Measurements from ENCODE around the gene PPP1R1B. TPM values are rescaled to one million over a fixed set of nuclear protein-coding genes. Genes with fewer than 3 reads are reported as not detected.

Gene PPP1R1B
- total and polyA plus RNA-seq, 2 of the 4 experiments (the other 2 are of a cell fraction): not detected

DNA sequence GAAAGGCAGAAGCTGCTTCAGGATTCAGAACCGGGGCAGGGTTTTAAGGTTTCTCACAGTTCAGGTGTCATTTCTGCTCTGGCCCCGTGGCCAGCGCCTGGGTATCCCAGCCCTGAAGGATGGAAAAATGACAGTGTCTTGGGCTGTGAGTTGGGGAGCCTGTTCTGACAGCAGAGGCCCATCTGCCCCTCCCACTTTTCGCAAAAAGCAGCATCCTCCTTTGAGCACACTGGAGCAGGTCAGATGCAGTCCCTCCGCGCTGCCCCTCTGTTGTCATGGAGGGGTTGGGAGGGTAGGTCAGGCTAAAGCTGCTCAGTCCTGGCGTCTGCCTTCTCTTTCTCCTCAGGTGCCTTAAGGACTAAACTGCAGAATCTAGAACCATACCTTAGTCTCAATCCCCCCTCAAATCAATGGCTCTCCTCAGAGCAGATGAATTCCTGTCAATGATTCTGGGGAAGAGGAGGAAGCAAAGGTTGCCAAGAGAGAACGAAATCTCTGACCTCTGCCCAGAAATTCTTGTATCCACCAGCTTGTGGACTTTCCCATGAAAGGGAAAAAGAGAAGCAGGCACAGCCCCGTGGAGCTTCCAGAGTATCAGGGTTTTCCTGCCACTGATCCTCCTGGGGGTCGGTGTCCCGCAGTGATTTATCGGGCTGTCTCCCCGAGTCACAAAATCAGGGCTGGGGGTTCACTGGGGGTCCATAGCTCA lies 26.3 kb upstream of the PPP1R1B start:
- H3K9ac ChIP-seq (ENCODE audit: low read depth, low read length): no peak overlapping the region
- no peak overlapping the region for H3K18ac ChIP-seq (ENCODE audit: low read depth, low read length)
- H3K27me3 ChIP-seq (ENCODE audit: control insufficient read depth, insufficient read depth, low read length): peaks cover 99% of the 10 kb centered on the region
- in situ Hi-C loops (cut with MboI; ENCODE audit: low sequenced_read_pairs) (no loop called here), intact Hi-C loops (cut with micrococcal nuclease) (no loop called here), dilution Hi-C loops (cut with HindIII; ENCODE audit: low sequenced_read_pairs, unreplicated experiment) (no loop called here)
- H2AK9ac ChIP-seq (replicated peaks; ENCODE audit: low read depth, low read length, poor library complexity): no peak overlapping the region
- no peak overlapping the region for H2BK5ac ChIP-seq (ENCODE audit: low read depth, low read length, poor library complexity, severe bottlenecking)
- H3K4me2 ChIP-seq (ENCODE audit: low read depth, low read length): no peak overlapping the region
- POLR2A ChIA-PET (ENCODE audit: unreplicated experiment): interaction anchor here (0.6 kb wide), 1 partner anchor 14 kb away, joined by 8 read pairs; no protein-coding TSS in a partner anchor
- no peak overlapping the region for H2AK5ac ChIP-seq (ENCODE audit: low read depth, low read length)
- no peak for DNase-seq
- peaks cover 14% of the 10 kb centered on the region; the same call in 1 of the 2 replicates for H4K20me1 ChIP-seq (ENCODE audit: insufficient read depth, low read length)
- CTCF ChIA-PET: interaction anchor here (1.1 kb wide), 1 partner anchor 21 kb away, joined by 5 read pairs; no protein-coding TSS in a partner anchor
- H3K4me3 ChIP-seq (ENCODE audit: insufficient read depth, low read depth, low read length): no peak overlapping the region
- H2BK120ac ChIP-seq (ENCODE audit: low read depth, low read length): no peak overlapping the region
- H3K9me1 ChIP-seq (ENCODE audit: insufficient read depth, low read length): no peaks in the 10 kb centered on the region
- H3K23ac ChIP-seq (ENCODE audit: low read depth, low read length): no peak overlapping the region; the same call in 1 of the 2 replicates
- 0% methylated on average over 2 of the region's 13 CpGs; no CpG with 5 or more reads in 1 of the 2 experiments for whole genome bisulfite sequencing, 2 experiments (ENCODE audit: extremely low coverage in 2 of 2, insufficient read length in 1 of 2)
- H2BK20ac ChIP-seq (ENCODE audit: low read depth, low read length): no peak overlapping the region
- no peak overlapping the region for H4K5ac ChIP-seq (ENCODE audit: low read depth, low read length)
- no peaks in the 10 kb centered on the region for H3K79me1 ChIP-seq (ENCODE audit: low read depth in 1 of 2, low read length in 2 of 2)
- H3K9me3 ChIP-seq (ENCODE audit: control insufficient read depth, insufficient read depth, low read length): peaks cover 5% of the 10 kb centered on the region; the same call in 1 of the 2 replicates
- H4K91ac ChIP-seq (ENCODE audit: insufficient read depth, low read depth, low read length): no peak overlapping the region
- no peak overlapping the region for H2BK15ac ChIP-seq (ENCODE audit: low read depth, low read length)
- no peak overlapping the region for H3K56ac ChIP-seq (ENCODE audit: extremely low read depth, insufficient read depth, low read length)
- ATAC-seq (ENCODE audit: low read depth): no peak
- no peaks in the 10 kb centered on the region for H3K36me3 ChIP-seq (ENCODE audit: control insufficient read depth, insufficient read depth, low read length)
- H3K27ac ChIP-seq (ENCODE audit: insufficient read depth, low read length): no peak overlapping the region
- H2AFZ ChIP-seq (replicated peaks; ENCODE audit: low read length, poor library complexity): no peak overlapping the region
- H3K14ac ChIP-seq (replicated peaks; ENCODE audit: low read depth, low read length): no peak overlapping the region
- no TSS peak for BruUV-seq (replicated peaks)
- H4K8ac ChIP-seq (ENCODE audit: low read depth in 2 of 2, low read length in 2 of 2): no peak overlapping the region
- H3K4me1 ChIP-seq (ENCODE audit: control insufficient read depth, insufficient read depth, low read length): no peaks in the 10 kb centered on the region
- H3K4ac ChIP-seq (ENCODE audit: low read depth, low read length): no peak overlapping the region
- TF ChIP-seq MXI1 (IDR thresholded peaks at IDR 0.05; ENCODE audit: borderline replicate concordance, low read depth, low read length): no peak
- TF ChIP-seq CHD1 (IDR thresholded peaks at IDR 0.05; ENCODE audit: low read depth, low read length): no peak
- TF ChIP-seq MAFK (IDR thresholded peaks at IDR 0.05; ENCODE audit: low read depth, low read length): no peak
- TF ChIP-seq MAZ (IDR thresholded peaks at IDR 0.05; ENCODE audit: borderline replicate concordance, low read depth, low read length): no peak
- TF ChIP-seq BHLHE40 (IDR thresholded peaks at IDR 0.05; ENCODE audit: low read depth, low read length): no peak
- TF ChIP-seq, protein P1, sequence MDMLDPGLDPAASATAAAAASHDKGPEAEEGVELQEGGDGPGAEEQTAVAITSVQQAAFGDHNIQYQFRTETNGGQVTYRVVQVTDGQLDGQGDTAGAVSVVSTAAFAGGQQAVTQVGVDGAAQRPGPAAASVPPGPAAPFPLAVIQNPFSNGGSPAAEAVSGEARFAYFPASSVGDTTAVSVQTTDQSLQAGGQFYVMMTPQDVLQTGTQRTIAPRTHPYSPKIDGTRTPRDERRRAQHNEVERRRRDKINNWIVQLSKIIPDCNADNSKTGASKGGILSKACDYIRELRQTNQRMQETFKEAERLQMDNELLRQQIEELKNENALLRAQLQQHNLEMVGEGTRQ (IDR thresholded peaks at IDR 0.05; ENCODE audit: low read depth, low read length): no peak
- TF ChIP-seq NFE2L2 (IDR thresholded peaks at IDR 0.05; ENCODE audit: low read depth, low read length): no peak
- no peak for TF ChIP-seq SMC3 (IDR thresholded peaks at IDR 0.05; ENCODE audit: low read depth, low read length)
- no peak for TF ChIP-seq POLR2A (IDR thresholded peaks at IDR 0.05; ENCODE audit: low read depth, low read length)
- no peak for TF ChIP-seq ELK1 (IDR thresholded peaks at IDR 0.05; ENCODE audit: borderline replicate concordance, low read depth, low read length)
- no peak for TF ChIP-seq RAD21 (IDR thresholded peaks at IDR 0.05; ENCODE audit: low read length)
- no peak for TF ChIP-seq CEBPB (IDR thresholded peaks at IDR 0.05; ENCODE audit: low read depth, low read length)
- TF ChIP-seq RFX5 (IDR thresholded peaks at IDR 0.05; ENCODE audit: low read depth, low read length): no peak
- TF ChIP-seq RCOR1 (IDR thresholded peaks at IDR 0.05; ENCODE audit: insufficient replicate concordance, low read length): no peak
- TF ChIP-seq FOS (IDR thresholded peaks at IDR 0.05; ENCODE audit: low read depth, low read length): no peak
